GM19025 (cell line): ENCODE data around the gene CBLC.

Experiments used
- ATAC-seq: cut with Tn5 transposase; IDR thresholded peaks from one replicate; pipeline ENCODE4 v1.9.1; 2021; ENCODE audit warnings: mild to moderate bottlenecking, low read depth, moderate library complexity; ENCODE audit not compliant: unreplicated experiment

CBLC gene

DNA sequence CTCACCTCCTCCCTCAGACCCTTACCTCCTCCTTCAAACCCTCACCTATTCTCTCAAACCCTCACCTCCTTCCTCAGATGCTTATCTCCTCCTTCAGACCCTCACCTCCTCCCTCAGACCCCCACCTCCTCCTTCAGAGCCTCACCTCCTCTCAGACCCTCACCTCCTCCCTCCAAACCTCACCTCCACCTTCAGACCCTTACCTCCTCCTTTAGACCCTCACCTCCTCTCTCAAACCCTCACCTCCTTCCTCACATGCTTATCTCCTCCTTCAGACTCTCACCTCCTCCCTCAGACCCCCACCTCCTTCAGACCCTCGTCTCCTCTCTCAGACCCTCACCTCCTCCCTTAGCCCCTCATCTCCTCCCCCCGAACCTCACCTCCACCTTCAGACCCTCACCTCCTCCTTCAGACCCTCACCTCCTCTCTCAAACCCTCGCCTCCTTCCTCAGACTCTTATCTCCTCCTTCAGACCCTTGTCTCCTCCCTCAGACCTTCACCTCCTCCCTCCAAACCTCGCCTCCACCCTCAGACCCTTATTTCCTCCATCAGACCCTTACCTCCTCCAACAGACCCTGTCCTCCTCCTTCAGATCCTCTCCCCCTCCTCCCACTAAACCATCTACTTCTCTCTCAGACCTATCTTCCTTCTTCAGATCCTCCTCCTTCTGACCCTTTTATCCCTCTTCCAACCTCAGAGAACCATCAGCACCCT lies 31.6 kb upstream of the CBLC start:
- ATAC-seq, result no peak

DNA sequence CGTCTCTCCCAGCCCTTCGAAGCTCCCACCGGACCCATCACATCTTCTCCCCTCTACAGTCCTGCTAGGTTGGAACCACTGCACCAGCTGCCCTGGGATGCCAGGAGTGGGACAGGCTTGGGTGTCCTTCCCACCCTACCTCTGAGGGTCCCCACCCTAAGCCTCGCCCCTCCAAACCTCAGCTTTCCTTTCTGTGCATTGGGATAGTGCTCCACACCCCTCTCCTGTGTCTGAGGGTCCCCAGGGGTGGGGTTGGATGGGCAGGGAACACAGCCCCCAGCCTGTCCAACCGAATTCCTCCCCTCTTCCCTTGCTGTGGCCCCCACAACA lies 31.1 kb upstream of the CBLC start:
- ATAC-seq, result no peak

GRCh38 chr19:44746946-44747738 lies 30.5 kb upstream of the CBLC start:
- ATAC-seq, result peak; percentile 35

DNA sequence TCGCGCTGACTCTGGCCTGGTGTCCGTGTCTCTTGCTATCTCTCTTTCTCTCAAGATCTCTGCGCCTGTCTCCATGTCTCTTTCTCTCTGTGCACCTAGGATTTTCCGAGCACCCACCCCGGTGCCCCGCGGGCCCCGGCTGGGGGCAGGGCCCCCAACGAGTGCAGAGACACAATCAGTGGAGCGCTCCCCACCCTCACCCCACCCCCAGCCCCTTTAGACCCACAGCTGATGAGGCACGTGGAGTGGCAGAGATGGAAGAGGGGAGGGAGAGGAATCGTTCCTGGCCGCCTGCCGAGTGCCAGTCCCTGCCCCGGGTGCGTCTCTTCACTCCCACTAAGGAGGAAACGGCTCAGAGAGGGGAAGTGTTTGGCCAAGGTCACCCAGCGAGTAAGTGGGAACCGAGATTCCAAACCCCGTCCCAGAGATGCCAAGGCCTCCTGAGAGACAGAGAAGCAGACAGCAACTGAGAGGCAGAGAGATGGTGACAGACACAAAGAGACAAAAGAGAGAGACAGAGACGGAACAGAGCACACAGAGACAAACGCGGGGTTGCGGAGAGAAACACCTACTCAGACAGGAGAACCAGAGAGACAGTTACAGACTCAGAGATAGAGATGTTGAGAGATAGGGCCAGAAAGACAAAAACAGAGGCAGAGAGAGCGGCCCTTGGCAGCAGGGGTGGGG lies 29.8 kb upstream of the CBLC start:
- no peak for ATAC-seq

- ATAC-seq, result peak; percentile 33
Observed at GRCh38 chr19:44748426-44749254, 29.1 kb upstream of the CBLC start, which contains the start of gene BCL3. TSS of gene BCL3 (plus strand) at chr19:44748708. CDS start at chr19:44748791, 83 bp downstream.

DNA sequence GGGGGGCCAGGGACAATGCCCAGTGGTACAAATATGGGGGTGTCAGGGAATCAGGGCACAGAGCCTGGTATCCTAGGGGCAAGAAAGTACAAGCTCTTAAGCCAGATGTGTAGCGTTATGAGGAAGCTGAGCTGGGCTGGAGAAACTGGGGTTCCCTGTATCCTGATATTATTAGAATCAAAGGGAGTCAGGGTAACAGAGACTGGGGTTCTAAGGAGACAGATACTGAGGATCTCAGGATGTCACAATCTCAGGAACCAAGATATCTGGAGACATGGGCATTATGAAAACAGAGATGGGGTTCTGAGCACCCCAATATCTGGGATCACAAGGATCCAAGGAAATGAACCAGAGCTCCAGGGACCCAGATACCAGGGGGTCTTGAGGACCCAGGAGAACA lies 28.4 kb upstream of the CBLC start:
- ATAC-seq, result no peak

DNA sequence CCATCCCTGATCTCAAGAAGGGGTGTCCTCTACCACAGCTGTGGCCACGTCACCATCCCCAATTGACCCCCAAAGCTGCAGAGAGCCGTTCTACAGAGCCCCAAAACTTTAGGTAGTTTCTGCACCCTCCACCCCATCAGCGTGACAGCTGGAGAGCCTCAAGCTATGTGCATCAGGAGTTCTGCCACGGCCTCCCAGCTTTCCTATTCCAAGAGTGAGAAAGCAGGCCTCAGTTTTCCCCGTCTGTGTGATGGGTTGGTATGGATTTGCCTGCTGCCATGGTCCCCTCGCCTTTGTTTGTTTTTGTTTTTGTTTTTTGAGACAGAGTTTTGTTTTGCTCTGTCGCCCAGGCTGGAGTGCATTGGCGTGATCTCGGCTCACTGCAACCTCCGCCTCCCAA lies 27.7 kb upstream of the CBLC start:
- ATAC-seq, result no peak

DNA sequence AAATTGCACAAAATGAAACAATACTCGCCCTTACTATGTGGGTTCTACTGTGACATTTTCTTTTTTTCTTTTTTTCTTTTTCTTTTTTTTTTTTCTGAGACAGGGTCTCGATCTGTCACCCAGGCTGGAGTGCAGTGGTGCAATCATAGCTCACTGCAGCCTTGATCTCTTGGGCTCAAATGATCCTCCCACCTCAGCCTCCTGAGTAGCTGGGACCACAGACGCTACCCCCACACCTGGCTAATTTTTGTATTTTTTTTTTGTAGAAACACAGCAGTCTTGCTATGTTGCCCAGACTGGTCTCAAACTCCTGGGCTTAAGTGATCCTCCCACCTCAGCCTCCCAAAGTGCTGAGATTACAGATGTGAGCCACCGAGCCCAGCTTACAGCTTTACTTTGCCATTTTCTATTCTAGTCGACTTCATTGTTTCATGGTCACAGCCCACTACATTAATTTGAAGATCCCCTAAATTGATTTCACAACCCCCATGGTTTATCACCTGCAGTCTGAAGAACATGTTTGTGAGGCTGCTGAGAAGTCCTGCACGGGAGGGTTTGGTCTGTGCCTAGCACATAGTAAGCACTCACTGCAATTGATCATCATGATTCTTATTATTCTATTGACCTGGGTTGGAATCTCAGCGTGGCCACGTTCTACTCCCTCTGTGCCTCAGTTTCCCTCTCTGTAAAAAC lies 25.4 kb upstream of the CBLC start:
- no peak for ATAC-seq

DNA sequence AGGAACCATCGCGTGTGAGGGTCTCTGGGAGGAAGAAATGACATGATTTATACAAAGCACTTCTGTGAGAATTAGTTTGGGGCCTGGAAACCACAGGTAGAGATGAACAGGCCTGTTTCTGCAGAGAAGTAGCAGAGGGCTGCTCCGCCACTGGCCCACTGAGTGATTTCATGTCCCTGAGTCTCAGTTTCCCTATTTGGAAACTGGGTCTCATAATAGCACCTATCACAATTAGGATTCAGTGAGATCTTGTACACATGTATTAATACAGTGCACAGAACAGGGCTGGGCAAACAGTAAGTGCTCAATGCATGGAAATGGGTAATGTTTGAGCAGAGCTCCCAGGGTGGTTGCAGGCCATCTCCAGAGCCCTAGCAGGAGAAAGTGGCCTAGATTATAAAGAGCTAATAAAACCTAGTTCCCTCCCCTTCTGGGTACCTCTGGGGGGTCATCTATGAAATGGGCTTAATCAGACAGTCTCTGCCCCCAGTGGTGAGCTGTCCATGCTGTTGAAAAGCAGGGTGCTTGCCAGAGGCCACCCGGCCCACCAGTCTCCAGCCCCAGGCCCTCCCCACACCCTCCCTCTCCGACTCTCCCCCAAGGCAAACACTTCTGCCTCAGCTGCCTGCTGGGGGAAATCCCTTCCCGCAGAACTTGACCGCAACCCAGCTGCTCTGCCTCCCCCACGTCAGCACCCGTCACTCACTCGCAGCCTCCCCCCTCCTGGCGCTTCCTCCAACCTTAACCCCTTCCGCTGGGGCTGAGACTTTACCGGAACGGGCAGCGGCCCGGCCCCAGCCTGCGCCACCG lies 24.7 kb upstream of the CBLC start:
- ATAC-seq, result peak; percentile 65

GRCh38 chr19:44753626-44753931 lies 24.1 kb upstream of the CBLC start:
- no peak for ATAC-seq

GRCh38 chr19:44753932-44754749 lies 23.5 kb upstream of the CBLC start:
- peak; percentile 40 for ATAC-seq

- ATAC-seq, result no peak
Observed at GRCh38 chr19:44754750-44755080, 23.0 kb upstream of the CBLC start.

DNA sequence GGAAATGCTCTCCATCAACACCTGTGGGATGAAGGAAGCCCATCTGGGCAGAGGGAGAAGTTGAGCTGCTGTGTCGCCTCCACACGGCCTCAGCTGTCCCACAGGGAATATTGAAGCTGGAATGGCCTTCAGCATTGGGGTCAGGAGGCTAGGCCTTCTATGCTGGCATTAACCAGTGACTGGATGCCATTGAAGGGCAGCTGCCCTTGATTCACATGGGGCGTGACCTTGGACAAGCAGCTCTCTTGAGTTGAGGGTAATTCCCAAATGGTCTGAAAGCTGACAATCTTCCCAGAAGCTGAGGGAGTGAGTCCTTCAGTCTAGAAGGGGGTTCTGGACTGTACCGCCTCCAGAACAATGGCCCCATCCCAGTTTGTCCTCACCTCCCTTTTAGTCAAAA lies 22.5 kb upstream of the CBLC start:
- no peak for ATAC-seq

GRCh38 chr19:44756089-44756562 lies 21.6 kb upstream of the CBLC start:
- no peak for ATAC-seq

- ATAC-seq, result no peak
Observed at GRCh38 chr19:44757057-44757734, 20.5 kb upstream of the CBLC start.

GRCh38 chr19:44757735-44758505 lies 19.8 kb upstream of the CBLC start:
- no peak for ATAC-seq

- ATAC-seq, result no peak
Observed at GRCh38 chr19:44758596-44758995, 19.1 kb upstream of the CBLC start.
